Neural crest cell (in vitro differentiated cells): Measurements from ENCODE around the gene HTR4. TPM values are rescaled to one million over a fixed set of nuclear protein-coding genes. Genes with fewer than 3 reads are reported as not detected.

Experiments
- DNase-seq: peaks from one replicate; pipeline ENCODE4 v3.0.0; 2021; ENCODE audit warnings: low read depth, mixed read lengths, low spot score
- H3K27ac Mint-ChIP-seq: one replicate; pipeline ENCODE4 v1.8.0; 2021; ENCODE audit warnings: mild to moderate bottlenecking, mixed read lengths; ENCODE audit not compliant: unreplicated experiment
- H3K27me3 Mint-ChIP-seq: 2 replicates; pipeline ENCODE4 v1.8.0; 2021; ENCODE audit warnings: low read depth, mild to moderate bottlenecking, mixed read lengths
- H3K36me3 Mint-ChIP-seq: 2 replicates; pipeline ENCODE4 v1.8.0; 2021; ENCODE audit warnings: low read depth, mild to moderate bottlenecking, mixed read lengths
- H3K4me1 Mint-ChIP-seq: 2 replicates; pipeline ENCODE4 v1.8.0; 2021; ENCODE audit warnings: mixed read lengths
- H3K4me3 Mint-ChIP-seq: one replicate; pipeline ENCODE4 v1.8.0; 2021; ENCODE audit warnings: mild to moderate bottlenecking, mixed read lengths
- H3K9me3 Mint-ChIP-seq: 2 replicates; pipeline ENCODE4 v1.8.0; 2021; ENCODE audit warnings: mixed read lengths
- CTCF ChIP-seq: fragments of 200-600 bp; sonication (generic); conservative IDR thresholded peaks from 2 replicates; pipeline ENCODE4 v1.5.0; 2021; ENCODE audit warnings: antibody characterized with exemption, mild to moderate bottlenecking
- total RNA-seq: library from RNA; stranded (reverse); gene quantifications from 2 replicates; pipeline ENCODE4 v1.2.1, GENCODE V29; 2021

Gene HTR4
- total RNA-seq, 1 donor from 2014 or later, result not detected

- no peak overlapping the region for H3K4me3 Mint-ChIP-seq
- H3K27me3 Mint-ChIP-seq, result peaks cover 2% of the 10 kb centered on the region
- no peaks in the 10 kb centered on the region for H3K4me1 Mint-ChIP-seq
- peaks cover 2% of the 10 kb centered on the region for H3K36me3 Mint-ChIP-seq
- no peak for DNase-seq
- TF ChIP-seq CTCF, result no peak
- no peak overlapping the region for H3K27ac Mint-ChIP-seq
- no peaks in the 10 kb centered on the region for H3K9me3 Mint-ChIP-seq
Measured at GRCh38 chr5:148606296-148606695, 48.0 kb downstream of the HTR4 start.

- Mint-ChIP-seq H3K4me3 (no peak overlapping the region), H3K4me1 (no peaks in the 10 kb centered on the region), H3K27ac (no peak overlapping the region), H3K9me3 (peaks cover 6% of the 10 kb centered on the region), H3K27me3 (peaks cover 2% of the 10 kb centered on the region), H3K36me3 (peaks cover 3% of the 10 kb centered on the region)
- no peak for TF ChIP-seq CTCF
- DNase-seq, result no peak
Measured at GRCh38 chr5:148599187-148599586, 55.1 kb downstream of the HTR4 start.

- no peak for TF ChIP-seq CTCF
- Mint-ChIP-seq H3K4me3 (no peak overlapping the region), H3K36me3 (peaks cover 3% of the 10 kb centered on the region), H3K27me3 (peaks cover 13% of the 10 kb centered on the region), H3K27ac (no peak overlapping the region), H3K4me1 (no peaks in the 10 kb centered on the region), H3K9me3 (peaks cover 6% of the 10 kb centered on the region)
- DNase-seq, result no peak
Measured at GRCh38 chr5:148595697-148596096, 58.6 kb downstream of the HTR4 start.

- H3K27ac Mint-ChIP-seq, result no peak overlapping the region
- H3K36me3 Mint-ChIP-seq, result no peaks in the 10 kb centered on the region
Measured at GRCh38 chr5:148586796-148587195, 67.5 kb downstream of the HTR4 start.

GRCh38 chr5:148585988-148586387 is 68.3 kb downstream of the HTR4 start:
- Mint-ChIP-seq H3K27ac (no peak overlapping the region), H3K9me3 (no peaks in the 10 kb centered on the region), H3K27me3 (peaks cover 21% of the 10 kb centered on the region), H3K4me3 (no peak overlapping the region), H3K36me3 (no peaks in the 10 kb centered on the region), H3K4me1 (no peaks in the 10 kb centered on the region)
- no peak for DNase-seq
- TF ChIP-seq CTCF, result no peak

More at GRCh38 chr5:148586796-148587195, 67.5 kb downstream of the HTR4 start:
- Mint-ChIP-seq H3K27me3 (peaks cover 27% of the 10 kb centered on the region), H3K4me3 (no peak overlapping the region), H3K4me1 (no peaks in the 10 kb centered on the region), H3K9me3 (no peaks in the 10 kb centered on the region)
- no peak for DNase-seq
- TF ChIP-seq CTCF, result no peak

GRCh38 chr5:148584103-148584502 is 70.2 kb downstream of the HTR4 start:
- no peak overlapping the region for H3K4me3 Mint-ChIP-seq
- H3K4me1 Mint-ChIP-seq, result no peaks in the 10 kb centered on the region
- no peaks in the 10 kb centered on the region for H3K9me3 Mint-ChIP-seq
- H3K27me3 Mint-ChIP-seq, result peaks cover 25% of the 10 kb centered on the region
- H3K27ac Mint-ChIP-seq, result no peak overlapping the region
- no peak for DNase-seq
- TF ChIP-seq CTCF, result no peak
- no peaks in the 10 kb centered on the region for H3K36me3 Mint-ChIP-seq
